Medulla oblongata (tissue), 1 donor: Measurements from ENCODE around the gene PCNA.
A peak's percentile ranks its signal among the peaks of the same experiment; 100 is the strongest.

Experiments
- DNase-seq: peaks from one replicate; pipeline ENCODE4 v3.0.0-alpha.2; 2015; ENCODE audit errors: extremely low spot score

PCNA gene

DNA sequence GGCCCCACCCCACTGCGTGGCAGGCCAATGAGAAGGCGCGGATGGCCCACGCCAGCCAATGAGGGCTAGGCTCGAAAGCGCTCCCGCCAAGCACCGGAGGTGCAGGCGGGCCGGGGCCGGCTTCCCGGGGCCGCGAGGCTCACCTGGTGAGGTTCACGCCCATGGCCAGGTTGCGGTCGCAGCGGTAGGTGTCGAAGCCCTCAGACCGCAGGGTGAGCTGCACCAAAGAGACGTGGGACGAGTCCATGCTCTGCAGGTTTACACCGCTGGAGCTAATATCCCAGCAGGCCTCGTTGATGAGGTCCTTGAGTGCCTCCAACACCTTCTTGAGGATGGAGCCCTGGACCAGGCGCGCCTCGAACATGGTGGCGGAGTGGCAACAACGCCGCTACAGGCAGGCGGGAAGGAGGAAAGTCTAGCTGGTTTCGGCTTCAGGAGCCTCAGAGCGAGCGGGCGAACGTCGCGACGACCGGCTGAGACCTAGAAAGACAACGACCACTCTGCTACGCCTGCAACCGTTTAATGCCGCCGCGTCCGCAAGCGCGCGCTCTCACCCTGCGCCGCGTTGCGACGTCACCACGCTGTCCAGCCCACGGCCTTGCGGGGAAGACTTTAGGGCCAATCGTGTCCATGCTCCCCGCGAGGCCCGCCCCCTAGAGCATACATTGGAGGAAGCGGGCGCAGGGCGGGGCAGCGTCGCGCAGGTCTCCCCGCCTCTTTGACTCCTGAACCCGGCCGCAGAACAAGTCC lies at the start of gene PCNA:
Gene PCNA (minus strand): TSS at position 524 of the 750 bp plus-strand sequence. CDS start 160 bp downstream, at position 364.
- DNase-seq = peak; percentile 99

DNA sequence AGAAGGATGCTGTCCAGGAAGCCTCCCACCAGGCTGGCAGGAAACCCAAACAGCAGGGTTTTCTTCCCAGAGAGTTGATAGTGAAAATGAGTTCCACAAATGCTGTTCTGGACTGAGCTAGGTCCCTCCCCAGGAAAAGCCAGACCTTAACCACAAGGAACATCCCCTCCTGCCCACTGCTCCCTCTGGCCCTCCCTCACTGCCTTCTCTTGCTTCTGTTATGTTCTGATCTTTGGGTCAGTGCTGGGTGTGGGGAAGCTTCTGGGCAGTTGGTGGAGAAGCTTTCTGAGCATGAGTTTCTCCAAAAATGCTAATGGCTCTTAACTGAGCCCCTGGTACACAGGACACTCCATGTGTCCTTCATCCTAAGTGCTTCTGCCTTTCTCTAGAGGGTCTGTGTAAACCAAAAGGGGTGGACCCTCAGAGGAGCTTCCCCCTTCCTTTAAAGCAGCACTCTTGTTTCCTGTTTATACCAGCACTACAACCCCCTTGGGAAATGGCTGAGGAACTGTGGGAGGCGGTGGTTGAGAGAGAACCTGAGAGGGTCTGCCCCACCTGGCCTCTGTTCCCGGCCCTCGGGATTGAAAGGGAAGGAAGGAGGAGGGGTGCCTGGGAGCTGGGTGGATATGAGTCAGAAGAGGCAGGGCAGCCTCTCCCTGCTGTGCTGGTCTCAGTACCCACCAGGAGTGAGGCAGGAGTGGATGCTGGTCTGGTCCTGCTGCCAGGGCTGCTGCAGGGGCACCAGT lies 49.1 kb upstream of the PCNA start:
- DNase-seq = no peak

DNA sequence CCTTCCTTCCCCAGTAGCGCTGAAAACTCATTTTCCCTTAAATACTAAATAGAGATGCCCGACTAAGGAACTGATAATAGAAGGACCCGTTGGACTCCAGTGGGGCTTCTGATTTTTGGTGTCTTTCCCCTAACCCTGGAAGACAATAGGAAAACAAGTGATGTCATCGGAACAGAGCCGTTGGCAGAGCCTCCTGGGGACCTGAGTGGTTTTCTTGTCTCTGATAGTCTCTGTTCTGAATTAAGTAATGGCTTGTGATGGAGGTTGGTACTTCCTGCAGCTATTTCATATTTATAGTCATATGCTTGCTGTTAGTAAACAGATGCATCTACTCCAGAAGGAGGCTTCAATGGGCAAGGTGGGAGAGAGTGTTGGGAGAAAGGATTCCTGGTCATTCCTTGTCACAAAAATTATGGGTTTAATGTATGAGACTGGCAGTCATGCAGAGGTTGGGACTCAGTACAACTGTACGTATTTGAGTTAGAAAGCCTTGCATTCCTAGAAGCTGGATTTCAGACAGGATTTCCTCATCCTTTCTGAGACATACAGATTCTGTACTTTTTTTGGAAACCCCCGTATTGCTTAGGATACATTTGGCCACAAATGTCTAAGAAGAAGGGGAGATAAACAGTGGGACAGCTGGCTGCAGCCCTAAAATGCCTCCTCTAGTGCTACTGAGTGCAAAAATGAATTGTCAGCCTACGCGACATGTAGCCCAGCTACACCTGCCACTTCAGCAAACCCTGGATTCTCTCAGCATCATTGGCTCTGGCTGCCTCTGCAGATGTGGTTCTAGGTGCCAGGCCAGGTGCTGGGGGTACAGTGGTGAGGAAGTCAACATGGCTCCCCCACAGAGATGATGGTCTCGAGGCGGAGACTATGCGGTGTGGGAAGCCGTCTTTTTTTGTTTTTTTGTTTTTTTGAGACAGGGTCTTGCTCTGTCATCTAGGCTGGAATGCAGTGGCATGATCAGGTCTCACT lies 45.2 kb upstream of the PCNA start:
- no peak for DNase-seq

DNA sequence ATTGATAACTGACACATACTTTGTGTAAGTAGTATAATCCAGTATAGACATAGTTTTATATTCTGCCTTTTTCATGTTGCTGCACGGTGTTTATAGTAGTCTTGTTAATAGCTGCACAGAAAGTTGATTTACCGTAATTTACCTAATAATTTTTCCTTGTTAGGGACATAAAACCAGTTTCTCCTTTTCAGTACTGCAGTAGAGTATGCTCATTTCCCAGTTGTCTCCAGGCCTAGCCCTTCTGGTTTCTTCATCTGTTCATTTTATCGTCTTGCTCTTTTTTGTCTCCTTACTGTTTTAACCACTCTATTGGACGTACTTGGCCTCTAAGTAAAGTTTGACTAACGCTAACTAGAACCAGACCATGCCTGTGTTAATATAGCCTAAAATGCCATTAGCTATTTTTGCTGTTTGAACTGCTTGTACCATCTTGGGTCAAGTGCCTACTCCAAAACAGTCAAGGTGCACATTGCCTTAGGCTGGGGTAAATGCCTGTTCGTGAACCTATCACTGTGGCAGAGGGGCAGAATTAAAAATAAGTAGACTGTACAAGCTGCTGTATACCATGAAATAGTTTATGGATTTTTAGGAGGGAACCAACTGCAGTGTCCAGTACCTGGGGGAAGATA lies 41.9 kb upstream of the PCNA start:
- DNase-seq = no peak

DNA sequence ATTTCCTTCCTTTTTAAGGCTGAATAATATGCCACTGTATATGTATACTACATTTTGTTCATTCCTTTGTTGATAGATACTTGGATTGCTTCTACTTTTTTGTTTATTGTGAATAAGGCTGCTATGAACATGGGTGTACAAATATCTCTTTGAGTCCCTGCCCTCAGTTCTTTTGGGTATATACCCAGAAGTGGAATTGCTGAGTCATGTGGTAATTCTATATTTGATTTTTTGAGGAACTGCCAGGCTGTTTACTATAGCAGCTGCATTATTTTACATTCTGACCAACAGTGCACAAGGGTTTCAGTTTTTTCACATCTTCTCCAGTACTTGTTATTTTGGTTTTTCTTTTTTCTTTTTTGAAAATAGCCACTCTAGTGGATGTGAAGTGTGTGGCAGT lies 41.1 kb upstream of the PCNA start:
- no peak for DNase-seq

DNA sequence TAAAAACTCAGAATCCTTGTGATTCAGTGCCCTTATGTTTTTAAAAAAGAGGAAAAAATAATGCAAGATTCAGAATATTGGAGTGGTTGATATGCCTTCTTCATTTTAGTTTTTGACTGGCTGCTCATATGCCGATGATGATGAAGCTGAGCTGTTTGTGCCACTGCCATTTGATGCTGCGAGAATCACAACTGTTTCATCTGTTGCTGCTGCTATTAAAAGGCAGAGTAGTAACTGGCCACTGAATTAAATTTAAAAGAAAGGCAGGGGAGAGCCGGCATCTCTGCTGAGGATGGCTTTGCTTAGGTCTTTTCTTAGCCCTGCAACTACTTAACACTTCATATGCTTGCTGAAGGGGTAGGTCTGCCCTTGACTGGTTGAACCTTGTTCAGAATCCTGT lies 40.2 kb upstream of the PCNA start:
- DNase-seq = no peak

DNA sequence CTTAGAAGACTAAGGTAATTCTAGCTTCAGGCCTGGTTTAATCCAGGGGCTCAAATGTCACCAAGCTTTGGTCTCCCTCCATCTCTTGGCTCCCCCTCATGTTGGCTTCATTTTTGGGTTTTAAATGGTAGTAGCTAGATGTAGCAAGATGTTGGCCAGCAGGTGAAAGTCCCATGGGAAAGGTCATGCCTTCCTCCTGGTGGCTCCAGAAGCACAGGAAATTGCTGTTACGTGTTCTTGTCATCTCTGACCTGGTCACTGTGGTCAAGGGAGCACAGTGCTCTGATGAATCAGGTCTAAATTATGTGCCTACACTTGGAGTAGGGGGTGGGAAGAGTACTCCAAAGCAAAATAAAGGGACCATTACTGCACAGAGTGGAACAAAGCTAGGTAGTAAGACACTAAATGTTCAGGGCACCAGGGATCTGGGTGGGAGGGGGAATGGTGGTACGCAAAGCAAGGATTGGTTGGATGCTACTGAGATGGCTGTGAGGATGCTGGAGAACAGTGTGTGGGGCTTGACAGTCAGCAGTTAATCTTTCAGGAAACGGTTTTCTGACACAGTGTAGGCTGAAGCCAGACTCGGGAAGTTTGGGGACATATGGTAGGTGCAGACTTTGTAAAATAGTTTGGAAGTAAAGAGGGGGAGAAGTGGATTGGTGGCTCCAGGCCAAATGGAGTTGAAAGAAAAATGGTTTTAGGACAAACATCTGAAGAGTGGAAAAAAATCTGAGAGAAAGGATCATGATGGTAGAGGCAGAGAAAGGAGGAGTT lies 37.1 kb upstream of the PCNA start:
- no peak for DNase-seq

DNA sequence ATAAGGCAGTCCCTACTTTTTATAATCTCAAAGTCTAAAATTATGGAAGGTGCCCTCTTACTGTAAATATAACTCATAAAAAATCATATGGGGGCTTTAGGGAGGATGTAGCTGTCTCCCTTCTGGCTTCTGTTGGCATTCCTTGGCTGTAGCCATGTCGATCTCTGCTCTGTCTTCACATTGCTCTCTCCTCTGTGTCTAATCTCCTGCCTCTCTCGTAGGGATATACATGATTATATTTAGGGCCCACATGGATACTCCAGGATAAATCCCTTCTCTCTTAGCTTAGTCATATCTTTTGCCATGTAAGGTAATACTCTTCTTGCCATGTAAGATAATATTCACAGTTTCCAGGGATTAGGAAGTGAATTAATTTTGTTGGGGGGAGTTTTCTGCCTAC lies 35.6 kb upstream of the PCNA start:
- no peak for DNase-seq

DNA sequence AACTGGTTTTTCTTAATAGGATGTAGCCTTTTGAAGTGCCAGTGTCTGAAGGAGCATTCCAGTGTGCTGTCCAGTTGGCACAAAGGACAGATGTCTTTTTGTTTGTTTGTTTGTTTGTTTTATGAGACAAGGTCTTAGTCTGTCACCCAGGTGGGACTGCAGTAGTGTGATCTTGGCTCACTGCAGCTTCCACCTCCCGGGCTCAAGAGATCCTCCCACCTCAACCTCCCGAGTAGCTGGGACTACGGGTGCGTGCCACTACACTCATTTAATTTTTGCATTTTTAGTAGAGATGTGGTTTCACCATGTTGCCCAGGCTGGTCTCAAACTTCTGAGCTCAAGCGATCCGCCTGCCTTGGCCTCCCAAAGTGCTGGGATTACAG lies 34.8 kb upstream of the PCNA start:
- no peak for DNase-seq

DNA sequence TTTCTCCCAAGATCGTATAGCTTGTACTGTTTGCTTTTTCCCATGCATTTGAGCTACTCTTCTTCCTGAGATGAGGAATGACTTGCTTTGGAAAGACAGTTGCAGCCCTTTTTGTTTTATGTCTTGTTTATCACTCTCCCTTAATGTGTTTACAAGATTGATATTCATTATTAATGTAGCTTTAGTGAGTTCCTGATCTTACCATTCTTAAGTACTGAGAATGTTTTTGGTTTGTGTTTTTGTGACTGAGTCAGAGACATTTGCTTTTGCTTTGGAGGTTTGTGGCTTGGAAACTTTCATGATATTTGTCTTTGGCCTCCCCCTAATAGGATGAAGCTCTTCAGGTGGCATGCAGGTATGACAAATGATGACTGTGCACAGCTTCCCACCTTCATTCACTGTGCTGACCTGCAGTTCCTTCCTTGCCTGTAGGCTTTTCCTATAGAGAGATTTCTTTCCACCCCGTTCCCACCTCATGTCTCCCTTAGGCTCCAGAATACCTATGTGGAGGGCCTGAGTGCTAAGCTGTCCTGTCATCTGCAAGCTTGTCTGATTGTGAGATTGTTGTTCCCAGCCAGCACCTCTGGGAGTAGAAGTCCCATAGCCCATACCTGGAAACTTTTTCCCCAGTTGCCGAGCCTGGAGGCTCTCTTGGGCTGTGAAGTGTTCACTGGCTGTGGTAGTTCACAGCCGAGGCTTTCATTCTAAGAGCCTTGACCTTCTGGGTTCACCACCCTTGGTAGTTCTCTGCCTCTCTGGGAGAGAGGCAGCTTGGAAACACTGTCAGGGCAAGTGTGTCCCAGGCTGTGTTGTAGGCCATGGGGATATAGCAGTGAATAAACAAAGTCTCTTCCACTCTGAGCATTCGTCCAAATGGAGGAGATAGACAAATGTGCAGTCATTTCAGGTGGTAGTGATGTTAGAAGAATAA lies 34.1 kb upstream of the PCNA start:
- DNase-seq = no peak

DNA sequence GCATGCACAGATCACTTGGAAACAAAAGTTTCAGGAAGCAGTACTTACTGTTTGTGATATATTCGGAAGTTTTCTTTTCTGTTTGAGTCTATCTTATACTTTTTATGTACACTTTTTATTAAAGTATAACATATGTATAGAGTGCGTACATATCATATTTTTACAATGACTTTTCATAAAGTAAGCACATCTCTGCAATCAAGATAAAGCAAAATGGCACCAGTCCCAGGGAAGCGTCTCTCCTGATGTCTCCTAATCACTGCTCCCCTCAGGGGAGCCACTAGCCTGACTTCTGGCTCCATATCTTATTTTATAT lies 33.4 kb upstream of the PCNA start:
- DNase-seq = no peak

DNA sequence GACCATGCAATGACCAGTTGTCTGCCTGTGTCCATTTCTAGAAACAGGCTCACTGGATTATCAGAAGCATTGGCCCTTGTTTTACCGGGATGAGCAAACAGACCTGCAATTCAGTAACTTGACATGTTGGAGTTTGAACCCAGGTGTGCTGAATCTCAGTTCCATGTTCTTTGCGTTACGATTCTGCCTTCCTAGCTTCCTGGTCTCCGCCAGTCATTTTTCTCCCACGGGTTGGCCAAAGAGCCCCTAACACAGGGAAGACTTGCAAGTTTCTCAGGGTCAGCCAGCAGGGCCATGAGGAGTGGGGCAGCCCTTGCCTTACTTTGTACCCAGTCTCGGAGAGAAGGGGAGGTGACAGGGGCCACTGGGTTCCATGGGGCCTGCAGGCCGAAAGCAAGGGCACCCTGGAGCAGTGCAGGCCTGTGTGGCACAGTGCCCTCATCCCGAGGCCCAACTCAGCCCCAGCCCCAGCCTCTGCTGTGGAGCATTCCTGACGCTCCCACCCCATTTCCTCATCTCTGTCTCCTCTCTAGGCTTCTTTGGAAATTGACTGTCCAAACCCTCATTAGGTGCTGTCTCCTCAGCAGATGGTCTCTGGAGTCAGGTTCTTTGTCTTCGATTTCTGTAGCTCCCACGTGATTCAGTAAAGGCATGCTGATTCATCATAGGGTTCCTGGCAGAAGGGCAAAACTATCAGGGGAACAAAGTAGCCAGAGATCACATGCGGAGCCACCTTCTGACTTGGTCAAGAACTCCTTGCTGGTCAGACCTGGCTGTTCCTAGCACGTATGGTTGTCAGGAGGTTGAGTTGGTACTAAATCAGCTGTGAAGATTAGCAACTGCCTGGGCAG lies 30.7 kb upstream of the PCNA start:
- DNase-seq = no peak

DNA sequence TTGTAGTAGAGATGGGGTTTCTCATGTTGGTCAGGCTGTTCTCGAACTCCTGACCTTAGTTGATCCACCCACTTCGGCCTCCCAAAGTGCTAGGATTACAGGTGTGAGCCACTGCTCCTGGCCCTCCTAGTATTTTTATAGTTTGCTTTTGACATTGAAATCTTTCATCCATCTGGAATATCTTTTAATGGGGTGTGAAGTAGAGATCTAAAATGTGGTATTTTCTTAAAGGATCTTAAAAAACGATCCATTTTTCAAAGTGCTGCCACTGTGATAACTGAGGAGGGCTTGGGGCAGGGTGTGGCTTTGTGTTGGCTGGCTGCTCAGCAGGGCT lies 30.1 kb upstream of the PCNA start:
- no peak for DNase-seq

DNA sequence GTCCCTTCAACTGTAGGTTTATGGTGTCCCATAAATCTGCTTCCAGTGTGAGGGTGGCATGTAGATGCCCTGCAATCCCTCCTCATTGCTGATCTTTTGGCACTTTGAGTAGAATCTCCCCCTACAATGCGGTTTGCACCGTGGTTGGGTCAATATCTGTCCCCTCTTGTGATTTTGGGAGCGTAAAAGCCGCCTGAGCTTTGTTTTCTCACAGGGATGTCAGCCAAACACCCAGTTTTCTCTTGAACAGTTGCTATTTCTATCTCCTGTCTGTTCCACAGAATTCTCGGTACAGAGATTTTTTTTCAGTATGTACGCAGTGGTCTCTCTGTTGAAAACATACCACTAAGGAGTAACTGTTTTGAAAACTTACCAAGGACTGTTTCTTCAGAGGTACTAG lies 28.8 kb upstream of the PCNA start:
- DNase-seq = no peak

DNA sequence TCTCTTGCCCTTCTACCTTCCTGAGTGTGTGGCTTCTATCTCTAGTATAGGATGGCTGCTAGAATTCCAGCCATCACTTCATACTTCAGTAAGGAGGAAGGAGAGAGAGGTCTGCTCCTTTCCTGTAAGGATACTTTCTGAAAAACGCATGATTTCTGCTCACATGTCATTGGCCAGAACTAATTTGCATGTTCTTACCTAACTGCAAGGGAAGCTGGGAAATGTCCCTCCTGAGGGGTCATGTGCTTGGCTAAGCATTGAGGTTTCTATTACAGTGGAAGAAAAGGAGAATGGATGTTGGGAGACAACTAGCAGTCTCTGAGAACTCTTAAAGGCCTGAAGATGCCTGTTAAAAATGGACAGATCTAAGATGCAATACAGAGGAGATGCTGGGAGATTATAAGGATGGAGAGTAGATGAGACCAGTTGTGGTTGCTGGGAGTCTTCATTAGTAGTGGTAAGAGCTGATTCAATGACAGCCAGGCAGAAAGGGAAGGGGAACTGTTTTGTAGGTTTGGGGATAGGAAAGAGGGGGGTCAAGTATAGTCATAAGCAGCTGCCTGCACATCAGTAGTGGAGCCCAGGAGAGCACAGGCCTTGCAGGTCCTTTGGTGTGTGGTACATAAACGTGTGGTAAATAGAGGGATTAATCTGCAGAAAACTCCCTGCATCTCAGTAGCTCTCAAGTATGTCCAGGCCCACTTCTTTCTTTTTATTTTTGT lies 27.3 kb upstream of the PCNA start:
- DNase-seq = no peak

DNA sequence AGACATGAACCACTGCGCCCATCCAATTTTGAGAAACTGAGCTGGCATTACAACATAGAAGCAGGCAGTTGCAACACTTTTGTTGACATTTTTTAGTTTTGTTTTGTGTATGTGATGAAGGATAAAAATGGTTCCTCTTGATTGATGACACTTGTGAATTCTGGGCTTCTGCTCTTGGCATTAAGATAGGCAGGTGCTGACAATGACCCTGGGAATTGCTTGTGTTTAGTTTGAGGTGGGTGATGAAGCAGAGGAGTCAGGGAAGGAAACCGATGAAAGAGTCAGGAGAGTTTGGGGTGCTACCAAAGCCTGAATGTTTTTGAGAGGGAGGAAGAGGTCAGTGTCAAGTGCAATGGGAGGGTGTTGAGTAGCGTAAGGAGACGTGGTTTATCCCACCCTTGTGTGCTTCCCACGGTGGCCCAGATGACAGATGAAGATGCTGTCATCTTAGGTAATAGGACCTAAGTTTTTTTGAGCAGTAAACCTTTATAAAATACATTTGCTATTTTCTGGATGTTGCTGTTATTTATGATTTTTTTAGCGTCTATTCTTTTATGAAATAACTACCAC lies 26.4 kb upstream of the PCNA start:
- no peak for DNase-seq

DNA sequence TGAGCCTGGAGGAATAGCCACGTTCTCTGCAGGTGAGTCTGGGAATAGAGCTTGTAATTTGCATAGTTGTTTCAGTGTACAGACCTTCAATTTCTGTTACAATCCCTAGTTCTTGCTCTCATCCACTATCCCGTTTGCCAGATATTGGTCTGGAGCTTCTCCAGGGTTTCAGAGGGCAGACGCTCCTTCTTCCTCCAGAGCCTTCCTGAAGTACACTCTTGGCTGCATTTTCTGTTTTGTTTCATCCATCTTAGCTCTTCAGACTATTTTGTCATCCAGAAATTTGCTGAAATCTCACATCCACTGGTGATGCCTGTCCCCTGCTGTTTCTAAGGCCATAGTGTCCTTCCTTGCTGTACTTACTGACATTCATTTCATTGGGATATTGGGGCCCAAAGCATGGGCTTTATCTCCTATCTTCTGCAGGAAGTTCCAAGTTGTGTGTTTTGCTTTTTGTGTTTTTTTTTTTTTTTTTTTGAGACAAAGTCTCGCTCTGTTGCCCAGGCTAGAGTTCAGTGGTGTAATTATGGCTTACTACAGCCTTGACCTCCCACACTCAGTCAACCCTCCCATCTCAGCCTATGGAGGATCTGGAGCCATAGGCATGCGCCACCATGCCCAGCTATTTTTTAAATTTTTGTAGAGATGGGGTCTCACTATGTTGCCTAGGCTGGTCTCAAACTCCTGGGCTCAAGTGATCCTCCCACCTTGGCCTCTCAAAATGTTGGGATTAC lies 25.8 kb upstream of the PCNA start:
- no peak for DNase-seq

DNA sequence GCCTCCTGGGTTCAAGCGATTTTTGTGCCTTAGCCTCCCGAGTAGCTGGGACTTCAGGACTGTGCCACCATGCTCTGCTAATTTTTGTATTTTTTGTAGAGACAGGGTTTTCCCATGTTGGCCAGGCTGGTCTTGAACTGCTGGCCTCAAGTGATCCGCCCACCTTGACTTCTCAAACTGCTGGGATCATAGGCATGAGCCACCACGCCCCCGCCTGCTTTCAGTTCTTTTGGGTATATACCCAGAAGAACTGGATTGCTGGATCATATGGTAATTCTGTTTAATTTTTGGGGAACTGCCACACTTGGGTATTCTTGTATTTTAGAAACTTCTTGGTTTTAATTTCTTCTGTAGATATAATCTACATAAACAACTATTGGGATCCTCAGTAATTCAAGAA lies 24.1 kb upstream of the PCNA start:
- no peak for DNase-seq
